HG03045 (cell line): Measurements from ENCODE around the gene PAPPA2.
"Not testable (repeated sequence)": the region's sequence is repeated elsewhere in the genome, so short reads cannot be mapped to it uniquely, and the experiment has no call there.

Experiments
- ATAC-seq: cut with Tn5 transposase; IDR thresholded peaks from one replicate; pipeline ENCODE4 v1.9.1; 2021; ENCODE audit warnings: mild to moderate bottlenecking, moderate library complexity; ENCODE audit not compliant: unreplicated experiment

The PAPPA2 gene

DNA sequence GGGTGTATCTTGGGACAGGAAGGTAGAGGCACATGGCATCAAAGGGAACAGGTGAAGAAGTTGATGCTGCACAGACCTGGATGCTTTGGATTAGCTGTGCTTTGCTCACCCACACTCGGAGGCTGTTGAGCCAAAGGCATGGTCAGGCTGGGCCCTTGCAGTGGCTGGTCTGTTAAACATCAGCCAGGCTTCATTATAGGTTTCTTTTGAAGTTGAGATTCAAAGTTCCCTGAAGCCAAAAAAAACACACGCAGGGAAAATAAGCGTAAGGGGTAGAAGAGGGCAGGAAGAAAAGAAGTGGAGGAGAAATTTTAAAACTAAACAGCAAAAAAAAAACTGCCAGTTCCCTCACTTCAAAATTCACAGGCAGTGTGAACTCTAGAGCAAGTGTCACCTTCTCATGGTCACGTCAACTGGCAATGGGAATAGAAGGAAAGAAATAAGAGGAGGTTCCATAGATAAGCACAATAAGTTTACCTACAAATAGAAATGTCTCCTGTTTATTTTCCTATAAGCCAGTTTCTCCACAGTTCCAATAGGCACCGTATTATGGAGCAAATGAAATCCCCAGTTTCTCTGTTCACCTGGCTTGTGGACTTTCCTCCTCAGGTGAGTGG lies 139.5 kb downstream of the PAPPA2 start:
- no peak for ATAC-seq

GRCh38 chr1:176603696-176604095 lies 140.7 kb downstream of the PAPPA2 start:
- ATAC-seq, result no peak

DNA sequence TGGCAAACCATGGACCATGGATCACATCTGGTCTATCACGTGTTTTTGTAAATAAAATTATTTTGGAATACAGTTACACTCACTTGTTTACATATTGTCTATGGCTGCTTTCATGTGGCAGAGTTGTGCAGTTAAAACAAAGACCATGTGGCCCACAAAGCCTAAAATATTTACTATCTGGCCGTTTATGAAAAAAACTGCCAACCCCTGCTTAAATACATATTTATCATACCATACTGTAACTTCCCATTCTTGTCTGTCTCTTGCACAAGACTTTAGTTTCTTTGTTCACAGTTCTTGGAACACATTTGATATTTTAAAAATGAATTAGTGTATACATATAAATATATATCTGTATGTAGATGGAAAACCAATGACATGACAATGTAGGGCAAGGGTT lies 141.5 kb downstream of the PAPPA2 start:
- ATAC-seq, result no peak

GRCh38 chr1:176605176-176605575 lies 142.2 kb downstream of the PAPPA2 start:
- no peak for ATAC-seq

GRCh38 chr1:176609556-176610408 lies 146.8 kb downstream of the PAPPA2 start:
- no peak for ATAC-seq

- no peak for ATAC-seq
These were observed 149.8 kb downstream of the PAPPA2 start for GRCh38 chr1:176612791-176613190.

DNA sequence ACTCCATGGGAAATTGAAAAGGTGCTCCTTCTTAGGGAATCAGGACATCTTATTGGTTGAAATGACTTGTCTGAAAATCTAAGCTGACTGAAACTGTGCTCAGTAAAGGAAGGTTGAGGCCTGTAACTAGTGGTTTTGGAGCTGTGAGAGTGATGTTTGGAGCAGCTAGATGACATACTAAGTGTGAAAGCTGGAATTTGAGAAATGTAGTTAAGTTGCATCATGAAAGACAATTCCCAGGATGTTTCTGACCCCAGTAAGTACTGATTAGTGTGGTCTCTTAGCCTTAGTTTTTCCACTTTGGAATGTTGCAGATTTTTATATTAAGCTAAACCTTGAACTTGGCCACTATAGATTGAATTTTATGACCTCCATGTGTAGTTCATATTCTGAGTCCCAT lies 154.9 kb downstream of the PAPPA2 start:
- no peak for ATAC-seq

GRCh38 chr1:176619261-176619660 lies 156.3 kb downstream of the PAPPA2 start:
- no peak for ATAC-seq

GRCh38 chr1:176625365-176625764 lies 162.4 kb downstream of the PAPPA2 start:
- ATAC-seq, result no peak

DNA sequence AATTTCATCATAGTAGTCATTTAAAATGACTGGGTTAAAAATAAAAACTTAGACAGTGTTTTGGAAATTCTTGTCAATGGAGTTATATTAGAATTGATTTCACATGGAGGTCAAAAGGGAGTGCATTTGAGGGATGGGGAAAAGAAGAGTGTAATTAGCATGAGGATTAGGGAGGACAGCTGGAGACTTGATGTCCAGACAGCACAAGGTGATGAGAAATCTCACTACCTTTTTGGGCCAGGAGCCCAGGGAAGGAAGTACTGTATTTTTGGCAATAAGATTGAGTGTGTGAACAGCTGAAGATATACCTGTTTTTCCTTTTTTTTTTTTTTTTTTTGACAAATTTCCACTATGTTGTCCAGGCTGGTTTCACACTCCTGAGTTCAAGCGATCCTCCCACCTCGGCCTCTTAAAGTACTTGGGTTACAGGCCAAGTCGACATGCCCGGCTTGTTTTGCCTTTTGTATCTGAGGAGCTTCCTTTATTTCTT lies 163.6 kb downstream of the PAPPA2 start:
- ATAC-seq, result no peak

DNA sequence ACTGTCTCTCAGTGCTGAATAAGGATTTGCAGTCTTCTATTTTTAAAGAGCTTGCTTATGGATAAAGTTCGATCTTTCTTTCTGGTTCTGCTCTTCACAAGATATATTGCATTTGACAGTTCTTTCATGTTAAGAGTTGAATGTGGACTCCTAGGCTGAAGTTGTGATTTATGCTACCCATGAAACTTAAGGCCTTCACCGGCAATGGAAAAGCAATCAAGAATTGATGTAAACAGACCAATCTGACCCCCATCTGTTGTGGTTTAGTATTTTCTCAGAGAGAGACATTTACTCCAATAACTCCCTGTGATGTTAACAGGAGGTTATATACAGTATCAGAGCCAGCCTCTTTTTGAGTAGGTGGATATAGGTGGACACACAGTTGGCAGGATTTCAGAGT lies 165.8 kb downstream of the PAPPA2 start:
- ATAC-seq, result no peak

GRCh38 chr1:176634733-176635132 lies 171.8 kb downstream of the PAPPA2 start:
- ATAC-seq, result not testable (repeated sequence)

DNA sequence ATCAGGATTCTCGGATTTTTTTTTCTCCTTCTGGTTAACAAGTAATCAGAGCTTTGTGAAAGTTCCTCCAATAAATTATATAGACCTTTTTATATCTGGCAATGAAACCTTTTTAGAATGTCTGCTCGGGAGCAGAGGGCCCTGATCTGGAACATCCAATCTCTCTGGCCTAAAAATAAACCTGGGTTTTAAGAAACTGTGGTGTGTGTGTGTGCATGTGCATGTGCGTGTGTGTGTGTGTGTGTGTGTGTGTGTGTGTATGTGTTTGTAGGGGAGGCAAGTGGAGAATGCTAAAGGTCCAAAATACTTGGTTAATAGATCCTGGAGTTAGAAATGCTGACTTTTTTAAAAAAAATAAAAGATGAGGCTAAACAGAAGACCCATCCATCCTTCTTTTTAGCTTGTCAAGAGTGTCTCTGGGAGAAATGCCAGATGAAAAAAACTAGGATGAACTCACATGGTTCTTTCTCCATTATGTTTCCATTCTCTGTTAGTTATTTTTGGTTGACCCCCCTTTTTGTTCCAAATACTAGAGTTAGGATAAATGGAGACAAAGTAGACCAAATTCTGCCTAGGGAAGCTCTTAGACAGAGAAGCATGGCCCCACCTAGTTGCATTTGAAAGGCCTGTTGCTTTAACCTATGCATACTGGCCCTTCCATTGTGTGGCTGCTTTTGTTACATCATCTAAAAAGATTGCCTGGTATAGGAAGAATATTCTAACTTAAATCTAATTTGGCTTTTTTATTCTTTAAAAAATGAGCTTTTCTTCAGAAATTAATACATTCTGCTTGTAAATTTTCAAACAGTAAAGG lies 175.9 kb downstream of the PAPPA2 start:
- ATAC-seq, result no peak

DNA sequence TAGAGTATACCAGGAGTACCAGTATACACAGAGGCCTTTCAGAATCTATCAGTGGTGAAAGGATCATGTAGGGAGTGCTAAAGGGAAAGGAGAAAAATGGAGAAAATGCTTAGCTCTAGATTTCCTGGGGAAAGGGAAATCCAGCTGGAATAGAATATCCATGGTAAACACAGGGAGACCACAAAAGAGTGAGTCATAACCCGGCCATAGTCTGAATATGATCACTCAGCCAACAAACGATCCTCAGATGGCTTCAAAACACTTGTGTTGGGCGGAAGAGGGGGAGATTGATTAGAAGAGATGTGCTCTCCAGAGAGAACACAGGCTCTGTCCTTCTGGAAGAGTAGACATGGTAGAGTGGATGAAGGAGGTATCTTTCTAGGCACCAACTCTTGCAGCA lies 180.6 kb downstream of the PAPPA2 start:
- ATAC-seq, result no peak

- no peak for ATAC-seq
These were observed 185.6 kb downstream of the PAPPA2 start for GRCh38 chr1:176648556-176648955.

- no peak for ATAC-seq
These were observed 193.5 kb downstream of the PAPPA2 start for GRCh38 chr1:176656257-176656995.

DNA sequence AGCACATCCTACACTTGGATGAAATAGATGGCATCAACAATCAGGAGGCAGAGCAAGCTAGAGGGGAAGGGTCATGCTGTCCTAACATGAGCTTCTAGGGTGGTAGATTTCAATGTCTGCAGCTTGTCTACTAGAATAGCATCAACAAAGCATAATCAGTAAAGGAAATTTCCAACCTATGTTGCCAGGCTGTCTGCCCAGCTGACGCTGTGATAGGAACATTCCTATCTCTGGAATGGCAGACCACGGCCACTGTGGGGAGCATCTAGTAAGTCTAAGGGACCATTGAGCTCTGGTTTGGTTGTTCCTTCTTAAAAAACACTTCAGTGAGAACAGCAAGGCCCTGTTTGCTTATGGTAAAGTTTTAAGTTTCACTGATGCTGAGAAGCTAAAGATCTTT lies 206.8 kb downstream of the PAPPA2 start:
- no peak for ATAC-seq

DNA sequence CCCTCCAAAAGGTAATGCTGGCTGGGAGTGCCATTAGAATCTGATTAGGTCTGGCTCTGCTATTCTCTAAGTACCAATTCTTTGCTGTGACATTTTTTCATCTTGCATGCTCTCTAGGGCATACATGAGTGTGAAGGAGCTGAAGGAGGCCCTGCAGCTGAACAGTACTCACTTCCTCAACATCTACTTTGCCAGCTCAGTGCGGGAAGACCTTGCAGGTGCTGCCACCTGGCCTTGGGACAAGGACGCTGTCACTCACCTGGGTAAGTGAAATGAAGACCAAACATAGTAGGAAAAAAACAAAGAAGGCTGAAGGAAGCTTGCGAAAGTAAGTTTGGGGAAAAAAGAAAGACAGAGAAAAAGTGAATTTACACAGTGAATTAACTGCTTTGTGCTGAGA lies 207.9 kb downstream of the PAPPA2 start:
- no peak for ATAC-seq

DNA sequence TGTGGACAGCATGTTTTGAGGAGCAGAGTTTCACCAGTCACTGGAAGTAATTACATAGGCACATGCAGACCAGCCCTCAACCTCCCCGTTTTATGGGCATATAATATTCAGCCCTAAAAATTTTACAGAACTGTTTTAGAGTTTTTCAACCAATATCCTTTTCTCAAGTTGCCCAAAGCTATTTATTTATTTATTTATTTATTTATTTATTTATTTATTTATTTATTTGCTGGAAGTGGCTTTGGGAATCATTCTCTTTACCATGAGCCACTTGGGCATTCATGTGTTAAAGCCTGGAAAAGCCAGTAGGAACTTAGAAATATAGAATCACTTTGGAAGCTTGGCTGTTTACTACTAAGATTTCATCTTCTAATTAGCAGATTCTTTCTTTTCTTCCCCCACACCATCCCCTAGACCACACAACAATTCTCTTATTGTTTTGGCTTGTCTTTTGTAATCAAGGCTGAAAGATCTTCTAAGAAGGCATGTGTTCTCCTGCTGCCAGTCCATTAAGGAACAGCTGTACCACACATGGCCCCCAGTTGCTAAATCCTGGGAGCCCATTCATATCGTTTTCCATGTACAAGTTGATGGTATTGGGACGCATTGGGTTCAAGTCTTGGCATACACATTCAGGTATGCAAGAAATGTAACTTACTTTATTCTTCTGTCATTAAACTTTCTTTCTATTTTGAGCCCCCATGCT lies 220.0 kb downstream of the PAPPA2 start:
- ATAC-seq, result no peak
